Vagina (tissue), 2 donors: ENCODE results near the gene UFD1.

Experiments used
- CTCF ChIP-seq, 3 experiments: fragments of 450-650 bp in 2 of 3; fragments of 200-600 bp in 1 of 3; sonication (generic) in 1 of 3; IDR thresholded peaks; one replicate each; pipeline ENCODE4 v1.5.1; 2017 to 2019; ENCODE audit warnings: antibody characterized with exemption in 3 of 3, mild to moderate bottlenecking in 2 of 3, moderate library complexity in 2 of 3
- POLR2A ChIP-seq, 2 donors: fragments of 450-650 bp; IDR thresholded peaks; one replicate each; pipeline ENCODE4 v1.6.1; 2017; ENCODE audit warnings: antibody characterized with exemption in 2 of 2, mild to moderate bottlenecking in 2 of 2, moderate library complexity in 2 of 2

- TF ChIP-seq CTCF (IDR thresholded peaks at IDR 0.05) (no peak), POLR2A (IDR thresholded peaks at IDR 0.05) (no peak)
Measured at GRCh38 chr22:19507534-19507861, 28.5 kb upstream of the UFD1 start.
